GM18861 (cell line): ENCODE data around the gene DUSP12.

ENCODE experiments used
- ATAC-seq: cut with Tn5 transposase; IDR thresholded peaks from one replicate; pipeline ENCODE4 v1.9.1; 2021; ENCODE audit not compliant: unreplicated experiment

Gene DUSP12

DNA sequence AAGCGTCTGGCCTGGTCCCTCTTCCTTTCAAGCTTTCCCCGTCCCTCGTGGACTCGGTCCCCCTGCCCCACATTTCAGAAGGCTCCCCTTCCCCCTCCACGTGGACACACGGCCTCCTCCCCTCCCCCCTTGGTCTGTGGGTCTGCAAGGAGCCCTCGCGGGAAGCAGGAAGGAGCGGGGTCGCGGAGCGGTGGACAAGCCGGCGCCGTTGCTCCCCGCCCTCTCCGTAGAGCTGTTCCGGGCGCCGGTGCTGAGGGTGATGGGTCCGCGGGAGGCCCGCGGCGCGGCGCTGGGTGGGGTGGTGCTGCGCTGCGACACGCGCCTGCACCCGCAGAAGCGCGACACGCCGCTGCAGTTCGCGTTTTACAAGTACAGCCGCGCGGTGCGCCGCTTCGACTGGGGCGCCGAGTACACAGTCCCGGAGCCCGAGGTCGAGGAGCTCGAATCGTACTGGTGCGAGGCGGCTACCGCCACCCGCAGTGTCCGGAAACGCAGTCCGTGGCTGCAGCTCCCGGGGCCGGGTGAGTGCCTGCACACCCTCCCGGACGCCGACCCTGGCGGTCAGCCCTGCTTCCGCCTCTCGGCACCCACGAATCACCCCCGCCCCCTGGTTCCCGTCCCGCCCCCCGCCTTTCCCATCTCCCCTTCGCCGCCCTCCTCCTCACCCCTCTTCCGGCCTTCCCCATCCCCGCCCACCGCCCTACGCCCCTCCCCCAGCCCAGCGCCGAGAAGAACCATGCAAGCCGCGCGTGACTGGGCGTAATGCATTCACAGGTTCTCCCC is 22.9 kb upstream of the DUSP12 start:
- peak; percentile 47 for ATAC-seq

DNA sequence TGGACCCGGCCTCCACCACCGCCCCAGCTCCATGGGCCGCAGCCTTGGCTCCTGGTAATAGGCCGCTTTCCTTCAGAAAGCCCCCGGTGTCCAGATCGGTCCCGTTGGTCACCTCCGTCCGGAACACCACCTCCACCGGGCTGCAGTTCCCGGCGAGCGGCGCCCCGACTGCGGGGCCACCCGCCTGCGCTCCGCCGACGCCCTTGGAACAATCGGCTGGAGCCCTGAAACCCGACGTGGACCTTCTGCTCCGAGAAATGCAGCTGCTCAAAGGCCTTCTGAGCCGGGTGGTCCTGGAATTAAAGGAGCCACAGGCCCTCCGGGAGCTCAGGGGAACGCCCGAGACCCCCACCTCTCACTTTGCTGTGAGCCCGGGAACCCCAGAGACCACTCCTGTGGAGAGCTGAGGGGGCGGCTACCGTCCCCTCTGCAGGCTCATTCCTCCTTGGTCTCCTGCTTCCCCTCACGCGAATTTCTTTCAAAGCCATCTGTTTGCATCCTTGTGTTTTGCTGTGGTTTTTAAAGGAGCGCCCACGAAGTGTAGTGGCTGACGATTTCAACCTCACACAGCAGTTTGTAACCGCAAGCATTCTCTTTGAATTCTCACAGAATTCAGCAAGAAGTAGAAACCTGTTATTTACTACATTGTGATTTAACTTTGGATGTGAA is 22.2 kb upstream of the DUSP12 start:
- ATAC-seq, result peak; percentile 8

DNA sequence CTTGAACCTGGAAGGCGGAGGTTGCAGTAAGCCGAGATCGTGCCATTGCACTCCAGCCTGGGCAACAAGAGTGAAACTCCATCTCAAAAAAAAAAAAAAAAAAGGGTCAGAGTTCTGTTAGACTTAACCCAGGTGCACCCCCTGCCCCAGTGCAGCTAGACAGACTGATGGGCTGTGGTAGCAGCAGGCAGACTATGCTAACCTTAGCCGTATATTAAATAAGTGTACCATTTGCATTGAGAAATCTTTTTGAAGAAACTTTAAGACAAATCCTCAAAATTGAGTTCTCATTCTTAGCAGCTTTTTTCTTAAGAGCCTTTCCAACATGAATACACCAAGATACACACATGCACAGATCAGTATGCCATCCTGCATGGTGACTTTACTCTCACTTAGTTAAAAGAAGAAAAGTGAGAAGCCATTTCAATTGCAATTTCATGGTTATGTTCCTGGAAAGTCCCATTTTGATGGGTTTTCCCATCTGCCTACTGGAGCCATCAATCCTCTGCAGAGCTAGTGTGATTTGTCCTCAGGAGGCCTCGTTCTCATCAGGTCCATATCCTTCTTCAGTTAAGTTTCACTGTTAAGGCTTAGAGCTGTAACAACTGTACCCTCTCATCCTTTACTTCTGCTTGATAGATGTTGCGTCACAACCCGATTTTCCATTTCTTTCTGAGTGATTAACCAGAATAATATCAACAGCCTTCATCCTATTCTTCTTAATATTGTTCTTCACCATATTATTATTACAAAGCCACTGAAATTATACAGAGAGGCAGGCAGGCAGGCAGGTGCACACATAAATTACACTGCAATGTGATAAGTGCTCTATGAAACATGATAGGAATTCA is 21.0 kb upstream of the DUSP12 start:
- ATAC-seq, result no peak

DNA sequence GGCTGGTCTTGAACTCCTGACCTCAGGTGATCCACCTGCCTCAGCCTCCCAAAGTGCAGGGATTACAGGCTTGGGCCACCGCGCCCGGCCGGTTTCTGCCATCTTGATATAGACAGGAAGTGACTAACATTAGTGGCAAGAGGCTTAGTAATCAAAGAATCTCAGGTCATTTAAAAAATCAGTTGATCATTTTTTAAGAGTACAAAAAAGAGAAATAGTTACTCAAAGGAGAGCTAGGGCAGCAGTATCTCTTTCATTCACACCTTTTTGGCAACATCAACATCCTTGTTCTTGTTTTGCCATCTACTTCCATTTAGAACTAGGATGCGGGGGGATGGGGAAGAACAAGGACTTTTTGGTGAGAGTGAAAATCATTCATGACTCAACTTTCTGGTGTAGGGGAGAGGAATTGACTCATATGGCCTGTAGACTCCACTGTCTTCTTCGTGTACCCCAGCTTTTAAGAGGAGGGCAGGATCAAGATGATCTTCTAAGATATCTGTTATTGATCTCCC is 19.5 kb upstream of the DUSP12 start:
- ATAC-seq, result no peak

DNA sequence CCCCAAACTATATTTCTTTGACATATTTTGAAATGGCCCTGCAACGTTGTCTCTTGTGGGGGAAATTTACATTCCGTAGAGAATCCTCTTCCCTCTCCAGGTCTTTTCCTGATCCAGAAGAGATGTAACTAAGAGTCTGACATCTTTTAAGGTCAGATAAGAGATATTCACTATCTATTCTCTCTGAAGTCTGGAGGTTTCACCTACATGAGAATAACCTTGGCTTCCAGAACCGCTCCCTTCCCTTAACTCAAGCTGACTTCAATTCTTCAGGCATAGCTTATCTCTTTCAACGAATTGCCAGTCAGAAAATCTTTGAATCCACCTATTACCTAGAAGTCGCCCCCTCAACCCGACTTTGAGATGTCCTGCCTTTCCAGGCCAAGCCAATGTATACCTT is 18.3 kb upstream of the DUSP12 start:
- ATAC-seq, result no peak

DNA sequence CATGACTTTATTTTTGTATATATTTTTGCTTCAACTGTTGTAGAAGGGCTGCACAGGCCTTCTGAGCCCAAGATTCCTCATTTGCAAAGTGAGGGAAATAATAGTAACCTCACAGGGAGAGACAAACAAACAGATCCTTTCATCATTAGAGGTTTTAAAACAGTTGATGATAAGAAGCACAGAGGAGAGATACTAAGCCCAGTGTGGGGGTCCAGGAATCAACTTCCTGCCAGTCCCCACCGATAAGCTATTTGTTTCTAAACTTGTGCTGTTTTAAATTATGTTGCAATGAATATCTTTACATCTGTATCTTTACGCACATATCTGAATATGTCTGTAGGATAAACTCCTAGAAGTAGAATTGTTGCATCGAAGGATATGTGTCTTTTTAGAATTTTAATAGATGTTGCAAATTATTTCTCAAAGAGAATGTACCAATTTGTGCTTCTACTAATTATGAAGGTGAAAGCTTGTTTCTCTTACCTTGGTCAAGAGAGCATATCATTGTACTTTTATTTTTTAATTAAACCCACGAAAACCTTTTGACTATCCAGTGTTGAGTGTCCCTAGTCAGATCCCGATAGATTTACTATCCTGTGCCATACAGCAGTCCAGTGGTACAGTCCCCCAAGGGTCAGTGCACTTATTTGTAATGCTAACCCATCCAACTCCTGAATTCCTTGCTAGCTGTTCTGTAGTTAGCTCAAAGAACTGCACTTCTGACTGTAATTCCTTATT is 17.4 kb upstream of the DUSP12 start:
- ATAC-seq, result no peak

DNA sequence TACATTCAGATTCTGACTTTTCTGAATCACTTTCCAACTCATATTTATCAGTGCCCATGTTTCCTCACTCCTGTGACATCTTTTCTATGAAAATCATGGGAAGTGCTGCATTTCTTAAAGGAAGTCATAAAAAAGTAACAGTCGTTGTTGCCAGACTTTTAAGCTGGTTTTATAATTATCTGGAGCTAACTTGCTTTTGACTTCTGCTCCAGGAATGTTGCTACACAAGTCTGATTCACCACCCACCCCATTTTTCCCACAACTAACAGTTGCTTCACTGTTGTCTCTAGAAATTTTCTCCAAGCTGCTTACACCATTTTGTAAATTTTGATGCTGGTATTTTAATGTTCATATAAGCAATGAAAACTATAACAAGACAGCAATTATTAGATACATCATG is 16.1 kb upstream of the DUSP12 start:
- ATAC-seq, result no peak

DNA sequence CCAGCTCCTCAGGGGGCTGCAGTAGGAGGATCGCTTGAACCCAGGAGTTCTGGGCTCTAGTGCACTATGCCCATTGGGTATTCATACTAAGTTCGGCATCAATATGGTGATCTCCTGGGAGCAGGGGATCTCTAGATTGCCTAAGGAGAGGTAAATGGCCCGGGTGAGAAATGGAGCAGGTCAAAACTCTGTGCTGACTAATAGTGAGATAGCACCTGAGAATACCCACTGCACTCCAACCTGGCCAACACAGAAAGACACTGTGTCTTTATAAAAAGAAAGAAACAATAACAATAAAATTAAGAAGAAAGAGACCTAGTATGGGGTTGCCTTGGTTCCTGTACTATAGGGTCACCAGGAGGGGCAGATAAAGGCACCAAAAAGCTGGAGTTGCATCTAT is 13.7 kb upstream of the DUSP12 start:
- no peak for ATAC-seq

DNA sequence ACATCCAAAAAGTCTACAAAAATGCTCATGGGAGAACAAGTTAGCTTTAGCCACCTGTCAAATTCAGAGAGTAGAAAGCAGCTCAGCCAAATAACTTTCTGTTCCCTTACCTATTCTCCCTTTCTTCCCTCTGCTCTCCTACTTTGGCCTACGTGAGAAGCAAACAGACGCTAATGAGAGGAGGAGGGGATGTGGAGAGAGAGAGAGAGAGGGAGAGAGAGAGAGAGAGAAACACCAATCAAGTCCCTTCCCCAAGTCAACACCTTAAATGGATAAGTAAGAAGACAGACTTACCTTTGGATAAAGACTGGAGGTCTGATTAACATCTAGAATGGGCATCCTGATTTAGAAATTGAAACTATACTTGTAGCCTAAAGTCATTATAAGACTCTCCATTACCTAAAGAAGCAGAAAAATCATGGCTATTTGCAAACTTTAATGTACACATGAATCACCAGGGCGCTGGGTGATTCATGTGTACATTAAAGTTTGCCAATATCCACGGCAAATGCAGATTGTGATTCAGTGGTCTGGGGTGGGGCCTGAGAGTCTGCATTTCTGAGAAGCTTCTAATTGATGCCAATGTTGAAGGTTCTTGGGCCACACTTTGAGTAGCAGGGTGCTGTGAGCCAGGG is 13.1 kb upstream of the DUSP12 start:
- ATAC-seq, result no peak

DNA sequence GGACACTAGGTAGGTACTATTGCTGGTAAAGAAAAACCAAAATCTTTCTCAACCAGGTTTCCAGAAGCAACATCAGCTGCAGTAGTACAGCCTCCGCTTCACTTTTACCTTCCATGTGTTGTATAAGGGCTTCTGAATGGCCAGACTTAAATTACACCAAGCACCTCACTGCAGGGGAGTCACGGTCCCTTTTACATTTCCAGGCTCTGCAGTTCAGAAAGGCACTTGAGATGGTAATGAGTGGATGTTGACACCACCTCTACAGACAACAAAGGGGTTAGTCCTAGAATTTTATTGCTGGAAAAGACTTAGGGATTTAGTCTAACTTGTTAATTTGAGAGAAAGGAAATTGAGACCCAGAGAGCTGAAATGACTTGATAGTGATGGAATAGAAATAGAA is 12.0 kb upstream of the DUSP12 start:
- no peak for ATAC-seq

DNA sequence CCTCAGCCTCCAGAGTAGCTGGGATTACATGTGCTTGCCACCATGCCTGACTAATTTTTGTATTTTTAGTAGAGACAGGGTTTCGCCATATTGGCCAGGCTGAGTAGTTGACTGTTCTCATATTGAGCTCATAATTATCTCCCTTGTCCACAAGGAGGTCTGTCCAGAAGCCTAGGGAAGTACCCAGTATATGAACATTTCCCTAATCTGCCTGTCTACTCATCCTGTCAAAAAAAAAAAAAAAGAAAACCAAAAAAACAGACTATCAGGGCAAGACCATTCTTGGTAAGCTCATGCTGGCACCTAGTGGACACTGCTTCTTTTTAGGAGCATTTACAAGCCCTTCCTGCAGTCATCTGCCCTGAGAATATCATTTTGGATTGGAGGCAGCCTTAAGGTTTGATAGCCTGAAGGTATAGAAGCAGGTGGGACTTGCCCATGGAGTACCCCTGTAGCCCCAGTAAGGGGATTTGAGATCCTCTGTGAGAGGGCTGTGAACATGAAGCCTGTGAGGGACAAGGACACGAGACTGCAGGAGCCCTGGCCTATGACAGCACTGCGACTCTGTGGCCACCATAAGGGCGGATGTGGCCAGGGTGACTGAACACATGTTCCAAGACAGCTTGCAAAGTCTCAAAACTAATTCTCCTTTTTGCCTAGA is 10.8 kb upstream of the DUSP12 start:
- ATAC-seq, result peak; percentile 44

DNA sequence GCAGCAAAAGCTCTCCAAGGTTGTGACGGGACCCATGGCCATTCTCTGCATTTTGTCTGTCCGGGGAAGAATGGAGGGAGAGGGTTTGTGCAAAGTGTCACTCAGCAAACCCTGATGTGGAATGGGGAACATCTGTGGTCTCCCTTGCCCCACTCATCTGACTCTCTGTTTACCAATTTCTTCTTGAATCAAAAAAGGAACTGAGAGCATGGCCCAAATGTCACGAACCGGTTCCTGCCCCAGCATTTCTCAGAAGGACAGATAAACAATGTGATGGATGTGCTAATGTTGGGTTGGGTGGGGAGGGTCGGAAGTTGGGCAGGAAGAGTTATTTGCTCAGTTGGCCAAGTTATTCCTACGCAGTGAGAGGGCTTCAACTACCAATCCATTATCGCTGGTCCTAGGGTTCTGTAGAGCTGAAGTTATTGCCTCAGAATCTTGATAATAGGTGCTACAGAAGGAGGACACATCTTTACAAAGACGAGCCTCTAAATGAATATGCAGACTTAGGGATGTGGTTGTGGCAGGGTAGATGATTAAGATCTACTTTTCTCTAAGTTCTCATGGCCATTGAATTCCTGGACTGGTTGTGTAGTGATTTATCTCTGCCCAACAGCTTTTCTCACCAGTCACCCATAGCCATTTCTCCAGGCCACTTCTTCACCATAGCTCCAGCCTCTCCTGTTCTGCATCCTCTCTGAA is 9.6 kb upstream of the DUSP12 start:
- ATAC-seq, result no peak

DNA sequence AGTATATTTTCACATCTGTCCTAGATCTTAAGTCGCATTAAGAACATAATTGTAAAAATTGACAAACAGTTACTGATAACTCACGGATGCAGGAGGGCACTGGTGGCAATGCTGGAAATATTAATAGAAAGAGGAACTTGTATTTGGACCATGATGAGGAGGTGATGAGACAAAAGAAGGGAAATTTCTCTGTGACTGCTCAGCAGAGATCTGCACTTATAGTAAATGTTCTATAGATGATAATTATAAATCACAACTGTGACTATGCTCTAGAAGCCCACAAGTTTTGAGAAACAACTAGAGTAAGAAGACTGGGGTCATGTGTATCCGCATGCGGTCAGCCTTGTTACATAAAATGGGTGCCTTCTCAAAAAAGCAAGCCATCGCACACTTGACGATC is 8.7 kb upstream of the DUSP12 start:
- ATAC-seq, result no peak

DNA sequence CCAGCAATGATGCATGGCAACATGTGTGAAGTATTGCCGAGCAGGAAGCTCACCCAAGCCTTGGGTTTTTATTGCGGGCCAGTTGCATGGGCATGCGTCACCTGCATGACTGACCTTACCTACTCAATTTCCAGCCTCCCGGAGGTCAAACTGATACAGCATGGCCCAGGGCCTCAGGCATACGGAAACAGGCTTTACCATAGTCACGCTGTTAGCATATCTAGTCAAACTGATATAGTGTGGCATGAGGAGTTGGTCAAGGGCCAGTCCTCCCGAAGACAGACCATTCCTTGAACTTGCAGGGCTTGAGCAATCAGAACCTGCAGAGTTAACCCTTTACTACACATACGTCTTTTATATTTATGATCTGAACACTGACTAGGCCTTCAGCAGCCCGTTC is 6.4 kb upstream of the DUSP12 start:
- ATAC-seq, result no peak

DNA sequence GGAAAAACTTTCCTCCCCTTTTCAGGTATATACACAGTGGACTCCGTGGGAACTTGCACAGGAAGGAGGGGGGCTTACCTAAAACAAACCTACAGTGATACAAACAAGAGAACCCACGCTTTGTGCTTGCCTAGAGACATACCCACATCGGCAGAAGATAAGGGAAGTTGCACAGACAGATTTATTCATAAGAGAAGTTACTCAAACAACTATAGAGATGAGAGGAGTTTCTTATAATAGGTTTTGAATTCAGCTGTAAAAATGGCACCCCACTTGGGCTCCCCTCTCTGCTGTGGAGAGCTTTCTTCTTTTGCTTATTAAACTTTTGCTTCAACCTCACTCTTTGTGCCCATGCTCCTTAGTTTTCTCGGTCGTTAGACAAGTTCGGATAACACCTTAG is 1.8 kb upstream of the DUSP12 start:
- ATAC-seq, result no peak

DNA sequence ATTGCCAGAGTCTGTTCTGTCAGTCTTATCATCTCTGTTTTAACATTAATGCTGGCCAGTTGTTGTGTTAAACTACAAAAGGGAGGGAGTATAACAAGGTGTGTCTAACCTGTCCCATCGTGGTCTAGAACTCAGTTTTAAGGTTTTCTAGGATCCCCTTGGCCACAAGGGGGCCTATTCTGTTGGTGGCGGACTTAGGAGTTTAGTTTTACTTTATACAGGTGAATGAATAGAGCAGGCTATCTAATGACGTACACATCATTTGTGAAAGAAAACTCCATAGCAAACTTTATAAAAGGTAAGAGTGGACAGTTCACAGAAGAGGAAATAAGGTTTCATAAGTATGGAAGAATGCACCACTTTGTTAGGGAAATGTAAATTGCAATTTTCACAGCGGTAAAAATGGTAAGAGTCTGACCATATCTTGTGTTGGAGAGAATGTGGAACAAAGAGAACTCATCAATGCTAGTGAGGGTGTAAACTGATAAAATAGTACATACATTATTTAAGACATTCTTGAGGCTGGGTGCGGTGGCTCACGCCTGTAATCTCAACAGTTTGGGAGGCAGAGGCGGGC is 14.0 kb downstream of the DUSP12 start:
- ATAC-seq, result no peak

DNA sequence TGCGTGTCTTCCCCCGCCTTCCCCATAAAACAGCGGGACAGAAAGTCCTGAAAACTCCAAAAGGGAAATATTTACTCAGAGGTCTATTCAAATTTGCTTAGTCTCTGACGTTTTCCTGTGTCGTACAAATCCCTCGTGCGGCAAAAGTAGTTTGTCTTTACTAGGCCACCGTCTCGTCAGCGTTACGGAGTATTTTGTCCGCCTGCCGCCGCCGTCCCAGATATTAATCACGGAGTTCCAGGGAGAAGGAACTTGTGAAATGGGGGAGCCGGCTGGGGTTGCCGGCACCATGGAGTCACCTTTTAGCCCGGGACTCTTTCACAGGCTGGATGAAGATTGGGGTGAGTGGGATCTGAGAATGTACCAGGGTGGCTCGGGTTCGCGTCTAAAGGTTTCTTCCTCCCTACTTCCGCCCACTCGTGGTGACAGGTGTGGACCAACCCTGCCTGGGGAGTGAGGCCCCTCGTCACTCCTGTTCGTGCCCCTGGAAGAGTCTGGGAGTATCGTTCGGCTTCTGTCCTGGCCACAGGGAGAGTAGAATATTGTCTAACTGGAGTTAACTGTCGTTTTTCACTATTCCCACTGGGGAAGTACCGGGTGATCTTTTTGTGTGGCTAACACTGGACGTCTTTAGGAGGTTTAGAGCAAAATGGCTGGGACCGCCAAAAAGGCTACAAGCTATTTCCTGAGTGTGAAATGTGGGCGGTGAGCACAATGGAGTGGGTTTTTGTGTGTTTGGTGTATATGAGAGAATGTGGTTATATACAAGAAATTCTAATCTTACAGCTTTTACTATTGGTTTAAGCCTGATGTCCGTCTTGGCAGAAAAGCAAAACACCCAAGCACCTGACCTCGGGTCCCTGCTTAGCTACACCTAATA is 16.8 kb downstream of the DUSP12 start, which contains the start of gene ATF6:
Gene ATF6 (plus strand): TSS at position 219 of the 880 bp plus-strand sequence. CDS start 41 bp downstream, at position 260.
- peak; percentile 52 for ATAC-seq

DNA sequence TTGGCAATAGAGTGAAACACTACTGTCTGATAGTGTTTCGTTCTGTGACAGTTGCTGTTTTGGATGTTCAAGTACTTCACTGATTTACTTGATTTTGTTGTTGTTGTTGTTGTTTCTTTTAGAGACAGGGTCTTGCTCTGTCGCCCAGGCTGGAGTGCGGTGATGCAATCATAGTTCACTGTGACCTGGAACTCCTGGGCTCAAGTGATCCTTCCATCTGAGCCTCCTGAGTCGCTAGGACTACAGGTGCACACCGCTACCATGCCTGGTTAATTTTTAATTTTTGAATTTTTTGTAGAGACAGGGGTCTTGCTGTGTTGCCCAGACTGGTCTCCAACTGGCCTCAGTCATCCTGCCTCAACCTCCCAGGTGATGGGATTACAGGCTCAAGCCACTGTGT is 18.9 kb downstream of the DUSP12 start:
- no peak for ATAC-seq
